ENCODE results near the gene P4HA1. TPM values are rescaled to one million over a fixed set of nuclear protein-coding genes. Genes with fewer than 3 reads are reported as not detected.

Gene P4HA1
- total RNA-seq, 3 donors from 2014 or later (not counting 1 experiment from before 2014, with no cell fraction given): 13.0 to 16.3 (median 13.9) TPM

DNA sequence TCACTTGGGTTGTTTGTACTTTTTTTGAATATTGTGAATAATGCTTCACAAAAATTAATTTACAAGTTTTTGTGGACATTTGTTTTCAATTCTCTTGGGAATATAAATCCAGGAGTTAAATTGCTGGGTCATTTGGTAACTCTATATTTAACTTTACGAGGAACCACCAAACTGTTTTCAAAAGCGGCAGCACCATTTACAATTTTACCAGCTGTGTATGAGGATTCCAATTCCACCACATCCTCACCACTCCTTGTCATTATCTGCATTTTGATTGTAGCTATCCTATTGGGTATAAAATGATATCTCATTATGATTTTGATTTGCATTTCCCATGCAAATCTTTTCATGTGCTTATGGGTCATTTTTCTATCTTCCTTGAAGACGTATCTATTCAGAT is 9.6 kb upstream of the P4HA1 start:
- no peak overlapping the region for H3K4me3 ChIP-seq (ENCODE audit: low read length)
- intact Hi-C loops (cut with micrococcal nuclease): no loop called here
- no peaks in the 10 kb centered on the region for H3K9me3 Mint-ChIP-seq
- H3K27me3 Mint-ChIP-seq (ENCODE audit: low read depth in 2 of 2): no peaks in the 10 kb centered on the region
- DNase-seq (no peak), ATAC-seq (no peak)
- peaks cover 0 to 12% of the 10 kb centered on the region in 2 donors for H3K4me1 Mint-ChIP-seq
- no peak overlapping the region for H3K27ac ChIP-seq (ENCODE audit: low read length)
- H3K36me3 ChIP-seq (ENCODE audit: control insufficient read depth, insufficient read depth, low read length): no peaks in the 10 kb centered on the region
- H3K9me3 ChIP-seq (ENCODE audit: control insufficient read depth, insufficient read depth, low read length): no peaks in the 10 kb centered on the region
- H3K27ac Mint-ChIP-seq: no peak overlapping the region
- TF ChIP-seq, protein P1, sequence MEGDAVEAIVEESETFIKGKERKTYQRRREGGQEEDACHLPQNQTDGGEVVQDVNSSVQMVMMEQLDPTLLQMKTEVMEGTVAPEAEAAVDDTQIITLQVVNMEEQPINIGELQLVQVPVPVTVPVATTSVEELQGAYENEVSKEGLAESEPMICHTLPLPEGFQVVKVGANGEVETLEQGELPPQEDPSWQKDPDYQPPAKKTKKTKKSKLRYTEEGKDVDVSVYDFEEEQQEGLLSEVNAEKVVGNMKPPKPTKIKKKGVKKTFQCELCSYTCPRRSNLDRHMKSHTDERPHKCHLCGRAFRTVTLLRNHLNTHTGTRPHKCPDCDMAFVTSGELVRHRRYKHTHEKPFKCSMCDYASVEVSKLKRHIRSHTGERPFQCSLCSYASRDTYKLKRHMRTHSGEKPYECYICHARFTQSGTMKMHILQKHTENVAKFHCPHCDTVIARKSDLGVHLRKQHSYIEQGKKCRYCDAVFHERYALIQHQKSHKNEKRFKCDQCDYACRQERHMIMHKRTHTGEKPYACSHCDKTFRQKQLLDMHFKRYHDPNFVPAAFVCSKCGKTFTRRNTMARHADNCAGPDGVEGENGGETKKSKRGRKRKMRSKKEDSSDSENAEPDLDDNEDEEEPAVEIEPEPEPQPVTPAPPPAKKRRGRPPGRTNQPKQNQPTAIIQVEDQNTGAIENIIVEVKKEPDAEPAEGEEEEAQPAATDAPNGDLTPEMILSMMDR (IDR thresholded peaks at IDR 0.05): no peak
- no peaks in the 10 kb centered on the region for H3K27me3 ChIP-seq (ENCODE audit: control insufficient read depth, insufficient read depth, low read length)
- WGBS (ENCODE audit: insufficient coverage): 94% methylated on average over 2 of the region's 3 CpGs
- H3K4me1 ChIP-seq (ENCODE audit: control insufficient read depth, insufficient read depth, low read length): peaks cover 5% of the 10 kb centered on the region
- no peaks in the 10 kb centered on the region for H3K36me3 Mint-ChIP-seq
- no peak overlapping the region for H3K4me3 Mint-ChIP-seq

DNA sequence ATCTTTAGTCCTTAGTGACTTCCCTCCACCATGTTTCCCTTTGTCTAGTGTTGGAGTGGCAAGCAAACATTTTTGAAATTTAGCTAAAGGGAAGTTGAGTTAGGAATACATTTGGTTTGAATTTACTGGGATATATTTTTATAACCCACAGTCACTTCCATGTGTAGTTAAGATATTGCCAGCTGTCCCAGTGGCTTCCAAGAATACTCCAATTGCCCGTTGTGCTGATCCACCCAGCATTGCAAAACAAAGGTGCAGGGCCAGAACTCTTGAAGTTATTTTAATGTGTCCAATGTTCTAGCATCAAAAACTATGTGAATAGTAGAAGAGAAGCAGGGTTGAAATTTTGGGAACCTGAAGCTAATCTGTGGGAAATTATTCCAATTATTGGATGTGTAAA is 2.5 kb upstream of the P4HA1 start:
- ATAC-seq: no peak
- Histone ChIP-seq H3K9me3 (ENCODE audit: control insufficient read depth, insufficient read depth, low read length) (no peaks in the 10 kb centered on the region), H3K27me3 (ENCODE audit: control insufficient read depth, insufficient read depth, low read length) (no peaks in the 10 kb centered on the region), H3K4me3 (ENCODE audit: low read length) (no peak overlapping the region), H3K36me3 (ENCODE audit: control insufficient read depth, insufficient read depth, low read length) (peaks cover 3% of the 10 kb centered on the region), H3K27ac (ENCODE audit: low read length) (no peak overlapping the region), H3K4me1 (ENCODE audit: control insufficient read depth, insufficient read depth, low read length) (no peaks in the 10 kb centered on the region)
- WGBS (ENCODE audit: insufficient coverage): 100% methylated on average over 1 of the region's 1 CpG
- Mint-ChIP-seq H3K36me3 (no peaks in the 10 kb centered on the region), H3K27me3 (ENCODE audit: low read depth in 2 of 2) (no peaks in the 10 kb centered on the region), H3K4me1 (peaks cover 17 to 28% of the 10 kb centered on the region in 2 donors), H3K4me3 (no peak overlapping the region), H3K9me3 (no peaks in the 10 kb centered on the region), H3K27ac (peak overlapping the region in 1 of 2 donors; percentile 51)
- no peak for DNase-seq
- TF ChIP-seq, protein P1 (IDR thresholded peaks at IDR 0.05): no peak
- intact Hi-C loops (cut with micrococcal nuclease): loop anchor here (5.0 kb wide), 1 partner anchor 837 kb away; no protein-coding TSS in a partner anchor

DNA sequence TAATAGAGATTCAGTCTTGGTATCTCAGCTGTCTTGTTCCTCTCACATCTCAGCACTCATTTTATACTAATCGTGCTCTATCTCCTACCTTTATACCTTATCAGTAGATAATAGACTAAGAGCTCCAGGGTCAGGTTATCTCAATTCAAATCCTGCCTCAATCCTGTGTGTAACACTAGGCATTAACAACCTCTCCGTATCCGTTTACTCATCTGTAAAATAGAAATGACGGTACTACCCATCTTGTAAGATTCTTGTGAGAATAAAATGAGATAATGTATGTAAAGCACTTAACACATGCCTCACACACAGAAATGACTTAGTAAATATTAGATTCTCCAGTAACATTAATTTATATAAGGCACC is 622 bp upstream of the P4HA1 start:
- Mint-ChIP-seq H3K27me3 (ENCODE audit: low read depth in 2 of 2) (no peaks in the 10 kb centered on the region), H3K4me3 (peak overlapping the region; percentile 97), H3K36me3 (no peaks in the 10 kb centered on the region), H3K27ac (peak overlapping the region; percentile 96 to 98), H3K4me1 (peaks cover 17 to 31% of the 10 kb centered on the region in 2 donors), H3K9me3 (no peaks in the 10 kb centered on the region)
- peak overlapping the region; percentile 29 for H3K4me3 ChIP-seq (ENCODE audit: low read length)
- TF ChIP-seq, protein P1 (IDR thresholded peaks at IDR 0.05): no peak
- no peak for ATAC-seq
- no peak for DNase-seq
- peaks cover 3% of the 10 kb centered on the region for H3K36me3 ChIP-seq (ENCODE audit: control insufficient read depth, insufficient read depth, low read length)
- 24% methylated on average over 1 of the region's 4 CpGs for WGBS (ENCODE audit: insufficient coverage)
- peak overlapping the region; percentile 97 for H3K27ac ChIP-seq (ENCODE audit: low read length)
- H3K9me3 ChIP-seq (ENCODE audit: control insufficient read depth, insufficient read depth, low read length): no peaks in the 10 kb centered on the region
- H3K4me1 ChIP-seq (ENCODE audit: control insufficient read depth, insufficient read depth, low read length): no peaks in the 10 kb centered on the region
- intact Hi-C loops (cut with micrococcal nuclease): loop anchor here (2.0 to 5.0 kb wide), 4 partner anchors 62 to 835 kb away; partner anchors contain the start of genes ECD, FAM149B1 and MRPS16
- no peaks in the 10 kb centered on the region for H3K27me3 ChIP-seq (ENCODE audit: control insufficient read depth, insufficient read depth, low read length)

DNA sequence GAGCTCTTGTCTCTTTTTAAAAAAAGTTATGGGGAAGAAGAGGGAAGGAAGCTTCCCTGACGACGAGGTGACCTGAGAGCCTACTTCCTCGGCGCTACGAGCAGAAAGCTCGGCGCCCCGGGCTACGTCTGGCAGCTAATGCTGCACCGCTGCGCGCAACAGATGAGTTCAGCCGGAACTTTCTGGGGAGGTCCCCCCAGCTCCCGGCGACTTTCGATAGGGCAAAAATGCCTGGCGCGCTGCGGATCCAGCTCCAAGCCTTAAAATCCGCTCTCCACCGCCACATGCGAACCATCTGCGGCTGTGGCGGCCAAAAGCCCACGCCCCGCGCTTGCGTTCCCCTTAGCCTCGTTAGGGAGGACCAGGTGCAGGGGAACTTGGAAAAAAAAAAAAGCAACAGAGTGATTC is 621 bp downstream of the P4HA1 start:
- Histone ChIP-seq H3K9me3 (ENCODE audit: control insufficient read depth, insufficient read depth, low read length) (no peaks in the 10 kb centered on the region), H3K4me1 (ENCODE audit: control insufficient read depth, insufficient read depth, low read length) (no peaks in the 10 kb centered on the region), H3K27ac (ENCODE audit: low read length) (peak overlapping the region; percentile 97), H3K4me3 (ENCODE audit: low read length) (peak overlapping the region; percentile 63), H3K36me3 (ENCODE audit: control insufficient read depth, insufficient read depth, low read length) (peaks cover 3% of the 10 kb centered on the region), H3K27me3 (ENCODE audit: control insufficient read depth, insufficient read depth, low read length) (no peaks in the 10 kb centered on the region)
- Mint-ChIP-seq H3K27me3 (ENCODE audit: low read depth in 2 of 2) (no peaks in the 10 kb centered on the region), H3K36me3 (no peaks in the 10 kb centered on the region), H3K9me3 (no peaks in the 10 kb centered on the region), H3K4me1 (peaks cover 17 to 31% of the 10 kb centered on the region in 2 donors), H3K27ac (peak overlapping the region; percentile 96 to 98), H3K4me3 (peak overlapping the region; percentile 97)
- ATAC-seq (peak; percentile 27 to 44 (median 29)), DNase-seq (peak; percentile 59 to 88)
- intact Hi-C loops (cut with micrococcal nuclease): loop anchor here (2.0 to 5.0 kb wide), 4 partner anchors 63 to 834 kb away; partner anchors contain the start of genes ECD, FAM149B1 and MRPS16
- WGBS (ENCODE audit: insufficient coverage): under 1% methylated on average over 29 of the region's 29 CpGs
- TF ChIP-seq, protein P1 (IDR thresholded peaks at IDR 0.05): no peak
